GM12801 (cell line): Measurements from ENCODE around the gene MAMDC2.

Experiments
- TF ChIP-seq, protein P1 (sequence below): IDR thresholded peaks from one replicate; pipeline ENCODE4 v1.5.1; 2011; ENCODE audit warnings: control low read depth; ENCODE audit not compliant: insufficient read length; ENCODE audit errors: extremely low read depth

The MAMDC2 gene

DNA sequence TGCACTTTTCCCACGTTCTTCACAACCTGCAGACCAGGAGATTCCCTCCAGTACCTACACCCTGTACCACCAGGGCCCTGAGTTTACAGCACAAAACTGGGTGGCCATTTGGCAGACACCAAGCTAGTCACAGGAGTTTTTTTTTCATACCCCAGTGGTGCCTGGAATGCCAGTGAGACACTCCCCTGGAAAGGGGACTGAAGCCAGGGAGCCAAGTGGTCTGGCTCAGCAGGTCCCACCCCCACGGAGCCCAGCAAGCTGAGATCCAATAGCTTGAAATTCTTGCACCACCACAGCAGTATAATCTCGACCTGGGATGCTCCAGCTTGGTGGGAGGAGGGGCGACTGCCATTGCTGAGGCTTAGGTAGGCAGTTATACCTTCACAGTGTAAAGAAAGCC is 188.8 kb downstream of the MAMDC2 start:
- TF ChIP-seq, protein P1, sequence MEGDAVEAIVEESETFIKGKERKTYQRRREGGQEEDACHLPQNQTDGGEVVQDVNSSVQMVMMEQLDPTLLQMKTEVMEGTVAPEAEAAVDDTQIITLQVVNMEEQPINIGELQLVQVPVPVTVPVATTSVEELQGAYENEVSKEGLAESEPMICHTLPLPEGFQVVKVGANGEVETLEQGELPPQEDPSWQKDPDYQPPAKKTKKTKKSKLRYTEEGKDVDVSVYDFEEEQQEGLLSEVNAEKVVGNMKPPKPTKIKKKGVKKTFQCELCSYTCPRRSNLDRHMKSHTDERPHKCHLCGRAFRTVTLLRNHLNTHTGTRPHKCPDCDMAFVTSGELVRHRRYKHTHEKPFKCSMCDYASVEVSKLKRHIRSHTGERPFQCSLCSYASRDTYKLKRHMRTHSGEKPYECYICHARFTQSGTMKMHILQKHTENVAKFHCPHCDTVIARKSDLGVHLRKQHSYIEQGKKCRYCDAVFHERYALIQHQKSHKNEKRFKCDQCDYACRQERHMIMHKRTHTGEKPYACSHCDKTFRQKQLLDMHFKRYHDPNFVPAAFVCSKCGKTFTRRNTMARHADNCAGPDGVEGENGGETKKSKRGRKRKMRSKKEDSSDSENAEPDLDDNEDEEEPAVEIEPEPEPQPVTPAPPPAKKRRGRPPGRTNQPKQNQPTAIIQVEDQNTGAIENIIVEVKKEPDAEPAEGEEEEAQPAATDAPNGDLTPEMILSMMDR = no peak

DNA sequence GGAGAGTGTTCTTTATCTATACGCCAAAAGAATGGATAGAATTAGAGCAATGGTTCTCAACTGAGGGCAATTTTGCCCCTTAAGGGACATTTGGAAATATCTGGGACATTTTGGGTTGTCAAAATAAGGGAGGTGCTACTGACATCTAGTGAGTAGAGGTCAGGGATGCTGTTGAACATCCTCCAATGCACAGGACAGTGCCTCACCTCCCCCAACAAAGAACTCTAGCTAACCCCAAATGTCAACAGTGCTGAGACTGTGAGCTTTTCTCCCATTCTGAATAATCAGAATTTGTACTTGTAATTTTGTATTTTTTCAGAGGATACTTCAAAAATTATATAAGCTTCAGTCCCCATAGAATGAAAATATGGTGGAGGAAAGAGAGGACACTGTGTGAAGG is 206.6 kb downstream of the MAMDC2 start:
- TF ChIP-seq, protein P1 = no peak

DNA sequence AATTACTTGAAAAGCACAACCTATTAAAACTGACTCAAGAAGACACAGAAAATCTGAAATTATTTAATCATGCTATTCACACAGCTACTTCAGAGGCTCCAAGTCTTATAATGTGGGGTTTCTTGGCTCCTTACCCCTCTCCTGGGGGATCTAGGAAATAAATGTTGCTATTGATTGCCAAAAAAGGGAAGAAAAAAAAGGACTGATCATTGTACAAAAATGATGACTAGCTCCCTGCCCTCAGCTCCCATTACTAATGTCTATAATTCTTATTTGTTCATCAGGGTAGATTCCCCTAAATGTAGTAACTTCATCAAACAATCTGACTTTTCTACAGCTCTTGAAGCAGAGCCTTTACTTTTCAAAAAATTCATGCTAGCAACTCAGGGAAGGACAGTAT is 211.8 kb downstream of the MAMDC2 start:
- TF ChIP-seq, protein P1 = no peak

DNA sequence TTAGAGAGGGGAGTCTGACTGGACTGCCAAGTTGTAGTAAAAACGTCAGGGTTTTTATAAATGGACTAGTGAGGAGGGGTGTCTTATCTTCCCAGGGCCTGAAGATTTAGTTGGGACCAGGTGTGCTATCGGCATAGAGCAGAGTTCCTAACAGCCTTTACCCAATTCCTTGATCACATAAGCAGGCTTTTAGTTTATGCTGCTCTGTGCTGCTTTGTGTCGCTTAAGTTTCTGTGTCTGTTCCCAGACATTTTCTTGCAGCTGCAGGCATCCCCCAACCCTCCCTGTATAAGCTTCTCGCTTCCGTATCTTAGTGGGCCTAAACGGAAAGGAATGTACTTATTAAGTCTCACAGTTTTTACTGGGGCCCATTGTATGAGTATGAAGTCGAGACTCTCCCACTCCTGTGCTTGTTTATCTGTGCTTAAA is 212.5 kb downstream of the MAMDC2 start:
- TF ChIP-seq, protein P1 = no peak

DNA sequence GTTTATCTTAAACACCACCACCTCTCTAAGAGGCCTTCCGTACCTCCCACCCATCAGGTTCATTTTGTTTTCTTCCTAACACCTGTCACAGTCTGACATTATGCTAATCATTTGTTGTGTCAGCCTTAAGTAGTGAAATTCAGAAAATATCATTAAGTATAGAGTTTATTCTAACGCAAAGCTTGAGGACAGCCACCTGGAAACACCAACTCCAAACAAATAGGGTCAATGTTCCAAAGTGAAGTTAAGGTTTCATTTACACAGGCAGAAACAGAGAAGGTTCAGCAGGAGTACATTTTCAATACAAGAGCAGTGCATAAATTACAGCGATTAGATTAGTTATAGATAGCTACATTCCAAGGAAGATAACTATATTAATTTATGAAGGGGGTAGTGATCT is 213.9 kb downstream of the MAMDC2 start:
- TF ChIP-seq, protein P1 = no peak

DNA sequence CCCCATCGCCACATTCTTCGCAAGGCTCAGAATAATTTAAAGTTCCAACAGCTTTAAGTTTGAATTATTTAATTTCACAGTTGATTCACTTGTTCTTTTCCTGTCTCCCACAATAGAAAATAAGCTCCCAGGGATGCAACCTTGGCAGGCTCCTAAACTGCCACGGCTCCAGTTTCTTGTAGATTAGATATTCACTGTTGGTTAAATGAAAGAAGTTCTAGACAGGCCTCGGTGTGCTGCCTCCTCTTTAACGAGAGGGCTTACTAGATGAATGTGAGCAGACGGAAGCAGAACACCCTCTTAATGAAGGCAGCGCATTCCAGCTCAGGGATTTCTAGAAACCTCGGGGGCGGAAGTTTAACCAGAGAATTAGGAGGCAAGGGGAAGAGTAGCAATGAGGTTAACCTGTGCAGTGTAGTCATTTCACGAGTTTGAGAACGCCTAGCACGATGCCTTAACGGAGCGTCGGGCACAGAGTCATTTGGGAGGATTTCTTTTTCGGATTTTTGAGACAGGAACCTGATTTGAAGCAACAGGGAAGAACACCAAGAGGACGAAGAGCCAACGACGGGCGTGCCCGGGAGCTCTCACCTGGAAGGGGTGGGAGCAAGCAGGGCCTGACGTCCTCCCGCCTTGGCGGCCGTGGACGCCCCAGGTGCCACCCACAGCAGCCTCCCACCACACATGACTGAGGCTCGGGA is 214.5 kb downstream of the MAMDC2 start:
- TF ChIP-seq, protein P1 = no peak

DNA sequence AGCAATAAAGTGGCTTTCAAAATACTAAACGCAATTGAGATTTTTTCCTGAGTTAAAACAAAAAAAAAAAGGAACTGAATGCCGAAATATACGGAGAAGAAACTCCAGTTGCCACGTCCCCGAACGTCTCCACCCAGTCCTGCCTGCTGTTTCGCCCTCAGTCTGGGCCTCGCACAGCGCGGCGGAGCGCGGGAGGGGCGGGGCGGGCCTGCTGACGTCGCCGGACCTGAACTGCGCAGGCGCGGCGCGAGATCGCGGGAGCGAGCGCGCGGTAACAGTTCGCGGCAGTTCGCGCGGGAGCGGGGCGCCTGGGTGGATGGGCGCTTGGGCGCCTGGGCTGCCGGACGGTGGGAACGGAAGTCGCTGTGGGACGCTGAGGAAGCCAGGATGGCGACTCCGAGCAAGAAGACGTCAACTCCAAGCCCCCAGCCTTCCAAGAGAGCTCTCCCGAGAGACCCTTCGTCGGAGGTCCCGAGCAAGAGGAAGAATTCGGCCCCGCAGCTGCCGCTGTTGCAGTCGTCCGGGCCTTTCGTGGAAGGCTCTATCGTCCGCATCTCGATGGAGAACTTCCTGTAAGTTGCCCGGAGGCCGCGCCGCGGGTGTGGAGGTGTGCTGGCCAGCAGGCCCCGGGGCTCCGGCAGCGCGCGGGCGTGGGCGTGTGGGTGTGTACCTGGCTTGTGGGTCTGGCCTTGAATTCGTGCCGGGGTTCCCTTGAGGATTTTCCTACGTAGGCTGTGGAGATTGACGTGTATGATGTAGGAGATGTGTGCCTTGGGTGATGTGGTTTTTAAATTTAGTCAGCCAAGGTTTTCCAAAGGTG is 215.3 kb downstream of the MAMDC2 start, which contains the start of gene SMC5:
Gene SMC5, plus strand, starts transcription at position 287 of the 820 bp plus-strand sequence. Its CDS starts 101 bp downstream, at position 388.
- TF ChIP-seq, protein P1 = no peak
